Pons (tissue), 1 donor: ENCODE measurements around the gene NPEPL1.

Experiments
- DNase-seq: peaks from one replicate; pipeline ENCODE4 v3.0.0-alpha.2; 2016; ENCODE audit warnings: low spot score

Gene NPEPL1

GRCh38 chr20:58658760-58659159, 33.8 kb upstream of the NPEPL1 start:
- DNase-seq, result no peak

- DNase-seq, result no peak
These were observed 32.8 kb upstream of the NPEPL1 start for GRCh38 chr20:58659841-58660240.

- no peak for DNase-seq
These were observed 31.6 kb upstream of the NPEPL1 start for GRCh38 chr20:58660855-58661597.

GRCh38 chr20:58661598-58662473, 30.8 kb upstream of the NPEPL1 start:
- DNase-seq, result no peak

DNA sequence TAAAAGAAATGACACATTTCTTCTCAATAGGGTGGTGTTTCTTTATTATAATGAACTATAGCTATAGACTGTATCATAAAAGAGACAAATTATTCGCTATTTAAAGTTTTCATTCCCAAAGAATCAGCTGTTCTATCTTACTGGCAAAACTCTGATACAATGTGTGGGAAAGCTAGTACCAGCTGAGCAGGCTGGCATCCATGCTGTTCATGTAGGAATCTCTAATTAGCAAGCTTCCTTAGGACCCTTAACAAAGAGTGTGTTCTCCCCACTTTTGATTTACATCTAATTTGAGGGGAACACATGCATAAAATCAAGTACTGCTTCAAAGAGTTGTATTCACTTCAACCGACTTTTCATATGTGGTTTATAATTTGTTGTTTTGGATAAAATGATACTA, 28.3 kb upstream of the NPEPL1 start:
- DNase-seq, result no peak

DNA sequence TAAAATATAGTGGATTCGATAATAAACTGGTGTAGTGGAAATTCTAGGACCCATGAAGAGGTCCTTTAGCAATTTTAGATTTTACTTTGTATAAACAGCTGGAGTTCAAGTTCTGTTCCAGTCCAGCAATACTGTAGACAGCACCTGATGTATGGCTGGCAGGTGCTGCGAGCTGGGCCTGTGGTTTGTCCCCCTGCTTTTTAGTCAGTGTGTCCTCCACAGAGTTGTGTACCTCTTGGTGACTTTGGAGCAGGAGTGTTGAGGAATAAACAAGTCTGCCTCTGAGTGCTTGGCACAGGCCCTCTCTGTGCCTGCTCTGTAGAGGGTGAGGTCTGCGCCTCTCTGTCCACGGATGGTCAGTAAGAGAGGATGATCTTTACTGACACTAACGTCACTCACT, 27.7 kb upstream of the NPEPL1 start:
- DNase-seq, result no peak

- no peak for DNase-seq
These were observed 27.0 kb upstream of the NPEPL1 start for GRCh38 chr20:58665606-58666005.

DNA sequence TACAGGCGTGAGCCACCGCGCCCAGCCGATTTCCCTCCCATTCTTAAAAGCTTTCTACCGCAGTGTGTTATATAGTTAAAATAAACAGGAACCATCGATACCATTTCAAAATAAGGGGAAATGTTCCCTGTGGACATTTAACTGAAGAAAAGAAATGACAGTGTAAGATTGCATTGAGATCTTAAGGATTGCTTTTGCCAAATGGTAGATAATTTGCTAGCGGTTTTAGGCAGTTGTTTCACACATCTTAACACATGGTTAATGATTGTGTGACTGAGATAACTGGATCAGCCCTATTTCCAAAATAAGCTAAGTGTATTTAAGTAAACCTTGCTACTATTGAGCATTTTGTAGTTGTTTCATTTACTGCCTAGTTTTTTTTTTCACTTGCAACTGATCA, 25.9 kb upstream of the NPEPL1 start:
- DNase-seq, result no peak

DNA sequence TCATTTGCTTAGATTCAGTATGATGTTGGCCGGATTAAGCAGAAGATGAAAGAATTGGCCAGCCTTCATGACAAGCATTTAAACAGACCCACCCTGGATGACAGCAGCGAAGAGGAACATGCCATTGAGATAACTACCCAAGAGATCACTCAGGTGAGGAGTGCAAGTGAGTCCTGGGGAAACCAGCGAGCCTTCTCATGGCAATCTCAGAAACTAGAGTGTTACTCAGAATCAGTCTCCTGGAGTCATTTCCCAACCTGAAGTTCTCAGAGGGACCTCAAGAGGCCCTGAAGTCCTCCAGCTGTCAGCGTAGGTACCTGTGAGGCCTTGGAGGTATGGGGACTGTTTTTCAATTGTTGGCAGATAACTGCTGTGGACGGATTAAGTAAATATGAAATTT, 24.6 kb upstream of the NPEPL1 start:
- DNase-seq, result no peak

- no peak for DNase-seq
These were observed 23.7 kb upstream of the NPEPL1 start for GRCh38 chr20:58668901-58669286.

DNA sequence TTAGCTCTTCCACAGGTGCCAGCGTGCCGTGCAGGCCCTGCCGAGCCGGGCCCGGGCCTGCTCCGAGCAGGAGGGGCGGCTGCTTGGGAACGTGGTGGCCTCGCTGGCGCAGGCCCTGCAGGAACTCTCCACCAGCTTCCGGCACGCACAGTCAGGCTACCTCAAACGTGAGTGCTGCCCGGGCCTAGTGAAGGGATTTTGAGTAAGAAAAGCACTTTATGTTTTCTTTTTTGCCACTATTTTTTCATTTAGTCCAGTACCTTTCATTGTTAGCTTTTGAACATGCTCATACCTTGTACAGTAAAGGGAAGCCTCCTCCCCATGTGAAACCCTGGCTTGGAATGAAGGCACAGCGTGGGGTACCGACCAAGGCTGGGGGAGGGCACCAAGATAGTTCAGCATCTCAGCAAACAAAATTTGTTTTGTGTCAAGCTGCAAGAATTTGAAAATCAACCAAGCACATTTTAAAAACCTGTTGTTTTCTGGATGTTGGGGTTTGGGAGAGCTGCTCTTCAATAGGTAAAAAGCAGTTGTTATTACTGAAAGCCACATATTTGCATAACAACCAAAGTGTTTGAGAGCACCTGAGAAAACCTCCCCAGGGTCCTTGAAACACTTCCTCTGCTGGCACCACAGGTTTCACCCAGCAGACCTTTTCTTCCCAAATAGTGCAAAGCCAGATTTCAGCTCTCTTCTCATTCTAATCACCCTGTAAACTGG, 23.2 kb upstream of the NPEPL1 start:
- DNase-seq, result no peak

- no peak for DNase-seq
These were observed 22.5 kb upstream of the NPEPL1 start for GRCh38 chr20:58670102-58670501.

- no peak for DNase-seq
These were observed 21.9 kb upstream of the NPEPL1 start for GRCh38 chr20:58670659-58671058.

- no peak for DNase-seq
These were observed 19.5 kb upstream of the NPEPL1 start for GRCh38 chr20:58673119-58673518.

GRCh38 chr20:58675146-58675584, 17.4 kb upstream of the NPEPL1 start:
- no peak for DNase-seq

- no peak for DNase-seq
These were observed 17.0 kb upstream of the NPEPL1 start for GRCh38 chr20:58675641-58676040.

DNA sequence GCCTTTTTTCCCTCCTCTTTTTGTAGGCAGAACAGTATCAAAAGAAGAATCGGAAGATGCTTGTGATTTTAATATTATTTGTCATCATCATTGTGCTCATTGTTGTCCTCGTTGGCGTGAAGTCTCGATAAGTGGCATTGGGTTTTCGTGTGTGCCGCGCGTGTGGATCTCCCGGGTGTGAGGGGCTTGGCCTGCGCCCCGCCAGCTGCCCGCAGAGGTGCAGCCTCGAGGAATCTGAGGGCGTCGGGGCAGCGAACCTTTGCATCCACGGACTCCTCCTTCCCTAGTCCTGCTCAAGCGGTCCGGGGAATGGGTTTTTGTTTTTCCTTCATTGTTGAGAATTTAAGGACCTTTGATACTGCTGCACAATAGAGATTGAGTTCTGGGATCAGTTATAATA, 16.4 kb upstream of the NPEPL1 start:
- no peak for DNase-seq

DNA sequence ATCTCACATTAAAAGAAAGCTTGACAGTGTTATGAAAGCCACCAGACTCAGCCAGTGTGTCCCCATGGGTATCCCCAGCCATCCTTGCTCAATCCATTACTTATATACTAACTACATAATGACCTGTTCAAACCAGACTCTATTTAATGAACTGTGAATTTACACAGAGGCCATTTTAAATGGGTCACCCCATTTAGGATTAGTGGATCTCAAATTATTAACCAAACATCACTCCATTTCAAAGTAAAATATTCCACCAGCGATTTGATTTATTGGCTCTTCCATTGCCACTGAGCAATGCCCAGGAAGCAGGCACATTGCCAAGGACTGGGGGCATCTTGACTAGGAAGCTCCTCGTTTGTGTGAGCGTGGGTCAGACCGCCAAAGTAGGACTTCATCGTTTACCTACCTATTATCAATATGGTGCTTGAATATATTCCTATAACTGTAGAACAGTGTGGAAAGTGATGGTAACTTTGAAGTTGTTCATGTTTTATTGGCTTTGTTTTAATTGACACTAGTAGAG, 15.5 kb upstream of the NPEPL1 start:
- DNase-seq, result no peak

DNA sequence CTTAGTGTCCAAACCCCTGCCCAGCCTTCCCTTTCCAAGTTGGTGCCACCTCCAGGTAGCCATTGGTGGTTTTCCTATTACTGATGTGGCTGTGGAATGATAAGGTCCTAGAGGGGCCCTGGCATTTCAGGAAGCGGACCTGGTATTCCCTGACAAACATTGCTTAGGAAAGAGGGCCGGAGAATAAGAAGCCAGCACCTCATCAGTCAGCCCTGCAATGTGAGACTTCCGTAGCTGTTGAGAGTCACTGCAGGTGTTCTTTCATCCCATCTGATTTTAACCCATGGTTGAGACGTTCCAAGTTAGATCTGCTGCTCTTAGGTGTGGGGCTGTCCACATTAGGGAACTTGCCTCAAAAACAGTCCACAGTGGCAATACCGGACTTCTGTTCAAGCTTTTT, 14.8 kb upstream of the NPEPL1 start:
- DNase-seq, result no peak

- no peak for DNase-seq
These were observed 13.8 kb upstream of the NPEPL1 start for GRCh38 chr20:58678806-58679205.

- no peak for DNase-seq
These were observed 9.7 kb upstream of the NPEPL1 start for GRCh38 chr20:58682656-58683531.
